ENCODE data around the gene TPI1. TPM values are rescaled to one million over a fixed set of nuclear protein-coding genes. Genes with fewer than 3 reads are reported as not detected.

The TPI1 gene
- total RNA-seq, 4 donors from 2014 or later, result 288 to 372 (median 355) TPM

- H3K4me1 ChIP-seq, result peaks cover 9 to 29% (median 24%) of the 10 kb centered on the region in 4 donors
- H3K9me3 ChIP-seq, result no peaks in the 10 kb centered on the region
- H3K27ac ChIP-seq (replicated peaks in 1 of 4), result peak overlapping the region in 1 of 4 donors; percentile 10
- TF ChIP-seq POLR2A (IDR thresholded peaks at IDR 0.05; ENCODE audit: low read depth) (no peak), POLR2AphosphoS5 (IDR thresholded peaks at IDR 0.05) (no peak), EP300 (IDR thresholded peaks at IDR 0.05) (no peak)
- TF ChIP-seq, protein P1, sequence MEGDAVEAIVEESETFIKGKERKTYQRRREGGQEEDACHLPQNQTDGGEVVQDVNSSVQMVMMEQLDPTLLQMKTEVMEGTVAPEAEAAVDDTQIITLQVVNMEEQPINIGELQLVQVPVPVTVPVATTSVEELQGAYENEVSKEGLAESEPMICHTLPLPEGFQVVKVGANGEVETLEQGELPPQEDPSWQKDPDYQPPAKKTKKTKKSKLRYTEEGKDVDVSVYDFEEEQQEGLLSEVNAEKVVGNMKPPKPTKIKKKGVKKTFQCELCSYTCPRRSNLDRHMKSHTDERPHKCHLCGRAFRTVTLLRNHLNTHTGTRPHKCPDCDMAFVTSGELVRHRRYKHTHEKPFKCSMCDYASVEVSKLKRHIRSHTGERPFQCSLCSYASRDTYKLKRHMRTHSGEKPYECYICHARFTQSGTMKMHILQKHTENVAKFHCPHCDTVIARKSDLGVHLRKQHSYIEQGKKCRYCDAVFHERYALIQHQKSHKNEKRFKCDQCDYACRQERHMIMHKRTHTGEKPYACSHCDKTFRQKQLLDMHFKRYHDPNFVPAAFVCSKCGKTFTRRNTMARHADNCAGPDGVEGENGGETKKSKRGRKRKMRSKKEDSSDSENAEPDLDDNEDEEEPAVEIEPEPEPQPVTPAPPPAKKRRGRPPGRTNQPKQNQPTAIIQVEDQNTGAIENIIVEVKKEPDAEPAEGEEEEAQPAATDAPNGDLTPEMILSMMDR (IDR thresholded peaks at IDR 0.05), result no peak
- peaks cover 0 to 66% (median 27%) of the 10 kb centered on the region in 4 donors for H3K36me3 ChIP-seq
- H3K4me3 ChIP-seq, result no peak overlapping the region
- DNase-seq (ENCODE audit: extremely low spot score), result no peak
- H3K27me3 ChIP-seq, result no peaks in the 10 kb centered on the region
- WGBS, result 78% methylated on average over 14 of the region's 14 CpGs
- intact Hi-C loops (cut with DNase I), result no loop called here
Observed at GRCh38 chr12:6917491-6918231, 50.3 kb downstream of the TPI1 start.

- no peaks in the 10 kb centered on the region for H3K27me3 ChIP-seq
- TF ChIP-seq POLR2AphosphoS5 (IDR thresholded peaks at IDR 0.05), result no peak
- WGBS, result 69% methylated on average over 7 of the region's 7 CpGs
- intact Hi-C loops (cut with DNase I), result no loop called here
- no peak overlapping the region for H3K4me3 ChIP-seq
- H3K27ac ChIP-seq (replicated peaks in 1 of 4), result no peak overlapping the region
- no peak for DNase-seq (ENCODE audit: extremely low spot score)
- peaks cover 15 to 29% (median 25%) of the 10 kb centered on the region in 4 donors for H3K4me1 ChIP-seq
- H3K36me3 ChIP-seq, result peaks cover 0 to 69% (median 28%) of the 10 kb centered on the region in 4 donors
- H3K9me3 ChIP-seq, result no peaks in the 10 kb centered on the region
Observed at GRCh38 chr12:6919588-6919987, 52.3 kb downstream of the TPI1 start.

Other genes with a start within 250 kb of the TPI1 start
- 1 to 10 TPM; 1.7 to 2.5 (median 1.8) TPM for gene LPAR5, start 231.6 kb upstream of the TPI1 start, total RNA-seq
- gene ACRBP, start 220.1 kb upstream of the TPI1 start, total RNA-seq, result 1 to 10 TPM in 3 of 4 donors, under 1 TPM in 1; 0.97 to 6.2 (median 2.6) TPM
- gene ING4, start 204.4 kb upstream of the TPI1 start, total RNA-seq, result 10 to 100 TPM; 45.1 to 58.3 (median 49.9) TPM
- 10 to 100 TPM; 32.8 to 55.4 (median 41.0) TPM for gene ZNF384, start 178.2 kb upstream of the TPI1 start, total RNA-seq
- 1 to 10 TPM in 1 of 4 donors, under 1 TPM in 3; 0.42 to 1.8 (median 0.60) TPM for gene PIANP, start 166.7 kb upstream of the TPI1 start, total RNA-seq
- 10 to 100 TPM; 51.9 to 71.8 (median 63.0) TPM for gene COPS7A, start 143.5 kb upstream of the TPI1 start, total RNA-seq
- gene MLF2, start 114.4 kb upstream of the TPI1 start, total RNA-seq, result 100 to 1,000 TPM; 169 to 247 (median 214) TPM
- gene PTMS, start 101.2 kb upstream of the TPI1 start, total RNA-seq, result 100 to 1,000 TPM; 256 to 419 (median 338) TPM
- 1 to 10 TPM; 1.7 to 4.0 (median 2.9) TPM for gene LAG3, start 95.0 kb upstream of the TPI1 start, total RNA-seq
- gene CD4, start 78.0 kb upstream of the TPI1 start, total RNA-seq, result 10 to 100 TPM in 2 of 4 donors, 1 to 10 TPM in 2; 6.6 to 16.2 (median 10.1) TPM
- 10 to 100 TPM in 2 of 4 donors, 1 to 10 TPM in 2; 3.7 to 12.1 (median 10.0) TPM for gene GPR162, start 45.7 kb upstream of the TPI1 start, total RNA-seq
- 10 to 100 TPM; 16.4 to 30.7 (median 26.8) TPM for gene P3H3, start 39.1 kb upstream of the TPI1 start, total RNA-seq
- gene GNB3, start 26.6 kb upstream of the TPI1 start, total RNA-seq, result 1 to 10 TPM in 1 of 4 donors, under 1 TPM in 3; 0.39 to 1.7 (median 0.46) TPM
- 1 to 10 TPM; 1.2 to 2.9 (median 1.5) TPM for gene CDCA3, start 16.2 kb upstream of the TPI1 start, total RNA-seq
- gene USP5, start 15.4 kb upstream of the TPI1 start, total RNA-seq, result 10 to 100 TPM; 49.8 to 68.7 (median 58.4) TPM
- gene SPSB2, start 5.8 kb downstream of the TPI1 start, total RNA-seq, result 10 to 100 TPM in 2 of 4 donors, 1 to 10 TPM in 2; 4.2 to 10.8 (median 8.5) TPM
- gene LRRC23, start 37.3 kb downstream of the TPI1 start, total RNA-seq, result 10 to 100 TPM in 2 of 4 donors, 1 to 10 TPM in 2; 8.3 to 12.9 (median 11.0) TPM
- gene ENO2, start 47.0 kb downstream of the TPI1 start, total RNA-seq, result 10 to 100 TPM; 28.7 to 49.7 (median 40.0) TPM
- 100 to 1,000 TPM in 2 of 4 donors, 10 to 100 TPM in 2; 72.2 to 163 (median 92.4) TPM for gene ATN1, start 60.4 kb downstream of the TPI1 start, total RNA-seq
- gene RNU7-1, start 76.3 kb downstream of the TPI1 start, total RNA-seq, result not detected
- gene C12orf57, start 76.5 kb downstream of the TPI1 start, total RNA-seq, result 100 to 1,000 TPM; 307 to 437 (median 325) TPM
- gene PTPN6, start 83.8 kb downstream of the TPI1 start, total RNA-seq, result 10 to 100 TPM in 3 of 4 donors, 1 to 10 TPM in 1; 9.1 to 16.9 (median 13.3) TPM
- 100 to 1,000 TPM; 194 to 265 (median 233) TPM for gene PHB2, start 103.1 kb downstream of the TPI1 start, total RNA-seq
- gene EMG1, start 103.4 kb downstream of the TPI1 start, total RNA-seq, result 10 to 100 TPM; 20.8 to 35.1 (median 26.3) TPM
- gene LPCAT3, start 150.9 kb downstream of the TPI1 start, total RNA-seq, result 10 to 100 TPM; 21.6 to 33.3 (median 26.2) TPM
- 100 to 1,000 TPM; 454 to 549 (median 512) TPM for gene C1S, start 193.2 kb downstream of the TPI1 start, total RNA-seq
- 100 to 1,000 TPM; 324 to 603 (median 572) TPM for gene C1R, start 224.9 kb downstream of the TPI1 start, total RNA-seq
- gene C1RL, start 241.7 kb downstream of the TPI1 start, total RNA-seq, result 100 to 1,000 TPM in 1 of 4 donors, 10 to 100 TPM in 3; 64.8 to 159 (median 88.2) TPM

Measured in esophagus muscularis mucosa (tissue), 4 donors.